Left ventricle myocardium inferior (tissue), 1 donor: Measurements from ENCODE around the gene SMG6. TPM values are rescaled to one million over a fixed set of nuclear protein-coding genes. Genes with fewer than 3 reads are reported as not detected.
"Not testable (repeated sequence)": the region's sequence is repeated elsewhere in the genome, so short reads cannot be mapped to it uniquely, and the experiment has no call there.

Experiments
- DNase-seq: peaks from one replicate; pipeline ENCODE4 v3.0.0-alpha.2; 2020
- H3K27ac ChIP-seq: fragments of 200-600 bp; replicated peaks from 2 replicates; pipeline ENCODE4 v1.8.0; 2021
- H3K27me3 ChIP-seq: fragments of 200-600 bp; 2 replicates; pipeline ENCODE4 v1.8.0; 2021; ENCODE audit warnings: low read depth
- H3K36me3 ChIP-seq: fragments of 200-600 bp; 2 replicates; pipeline ENCODE4 v1.8.0; 2021
- H3K4me1 ChIP-seq: fragments of 200-600 bp; 2 replicates; pipeline ENCODE4 v1.8.0; 2021
- H3K4me3 ChIP-seq: fragments of 200-600 bp; 2 replicates; pipeline ENCODE4 v1.8.0; 2021; ENCODE audit warnings: mild to moderate bottlenecking, moderate library complexity
- H3K9me3 ChIP-seq: fragments of 200-600 bp; replicated peaks from 2 replicates; pipeline ENCODE4 v1.8.0; 2021
- intact Hi-C: fragments of 100-400 bp; cut with micrococcal nuclease; formaldehyde crosslinking; loops from one replicate; pipeline ENCODE4 v1.11.0; 2022
- total RNA-seq: library from RNA; stranded (reverse); fragmentation: NEBNext Ultra II Directional; extraction: Animal tissue kit (Norgen Biotek cat#: 25700); gene quantifications from one replicate; pipeline ENCODE4 v1.2.1, GENCODE V29; 2021
- TF ChIP-seq, protein P1 (sequence below): fragments of 200-600 bp; IDR thresholded peaks from 2 replicates; pipeline ENCODE4 v1.8.0; 2021; ENCODE audit warnings: antibody characterized with exemption, mild to moderate bottlenecking, borderline replicate concordance
- donor health status: DM: no; HTN: yes; CAD: no; lungs with severe emphysema.

The SMG6 gene
- total RNA-seq, 1 donor from 2014 or later: 22.1 TPM

DNA sequence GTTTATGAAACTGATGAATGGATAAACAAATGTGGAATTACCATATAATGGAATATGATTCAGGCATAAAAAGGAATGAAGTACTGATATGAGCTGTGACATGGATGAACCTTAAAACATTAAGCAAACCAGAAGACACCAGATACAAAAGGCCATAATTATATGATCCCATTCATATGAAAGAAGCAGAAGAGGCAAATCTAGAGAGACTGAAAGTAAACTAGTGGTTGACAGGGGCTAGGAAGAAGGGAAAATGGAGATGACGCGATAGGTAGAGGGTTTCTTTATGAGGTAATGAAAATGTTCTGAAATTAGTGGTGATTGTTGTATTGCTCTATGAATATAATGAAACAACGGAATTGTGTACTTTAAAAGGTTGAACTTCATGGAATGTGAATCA, 160.3 kb downstream of the SMG6 start:
- Histone ChIP-seq H3K9me3 (no peaks in the 10 kb centered on the region), H3K27me3 (no peaks in the 10 kb centered on the region), H3K36me3 (peaks cover 5% of the 10 kb centered on the region), H3K27ac (no peak overlapping the region), H3K4me1 (peaks cover 17% of the 10 kb centered on the region), H3K4me3 (no peak overlapping the region)
- TF ChIP-seq, protein P1, sequence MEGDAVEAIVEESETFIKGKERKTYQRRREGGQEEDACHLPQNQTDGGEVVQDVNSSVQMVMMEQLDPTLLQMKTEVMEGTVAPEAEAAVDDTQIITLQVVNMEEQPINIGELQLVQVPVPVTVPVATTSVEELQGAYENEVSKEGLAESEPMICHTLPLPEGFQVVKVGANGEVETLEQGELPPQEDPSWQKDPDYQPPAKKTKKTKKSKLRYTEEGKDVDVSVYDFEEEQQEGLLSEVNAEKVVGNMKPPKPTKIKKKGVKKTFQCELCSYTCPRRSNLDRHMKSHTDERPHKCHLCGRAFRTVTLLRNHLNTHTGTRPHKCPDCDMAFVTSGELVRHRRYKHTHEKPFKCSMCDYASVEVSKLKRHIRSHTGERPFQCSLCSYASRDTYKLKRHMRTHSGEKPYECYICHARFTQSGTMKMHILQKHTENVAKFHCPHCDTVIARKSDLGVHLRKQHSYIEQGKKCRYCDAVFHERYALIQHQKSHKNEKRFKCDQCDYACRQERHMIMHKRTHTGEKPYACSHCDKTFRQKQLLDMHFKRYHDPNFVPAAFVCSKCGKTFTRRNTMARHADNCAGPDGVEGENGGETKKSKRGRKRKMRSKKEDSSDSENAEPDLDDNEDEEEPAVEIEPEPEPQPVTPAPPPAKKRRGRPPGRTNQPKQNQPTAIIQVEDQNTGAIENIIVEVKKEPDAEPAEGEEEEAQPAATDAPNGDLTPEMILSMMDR: no peak
- DNase-seq: no peak
- intact Hi-C loops: no loop called here

DNA sequence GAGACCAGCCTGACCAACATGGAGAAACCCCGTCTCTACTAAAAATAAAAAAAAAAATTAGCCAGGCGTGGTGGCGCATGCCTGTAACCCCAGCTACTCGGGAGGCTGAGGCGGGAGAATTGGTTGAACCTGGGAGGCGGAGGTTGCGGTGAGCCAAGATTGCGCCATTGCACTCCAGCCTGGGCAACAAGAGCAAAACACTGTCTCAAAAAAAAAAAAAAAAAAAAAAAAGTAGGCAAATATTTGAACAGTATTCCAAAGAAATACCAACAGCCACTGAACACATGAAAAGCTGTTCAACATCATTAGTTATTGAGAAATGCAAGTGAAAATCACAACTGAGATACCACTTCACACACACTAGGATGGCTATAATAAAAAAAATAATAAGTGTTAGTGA, 160.9 kb downstream of the SMG6 start:
- H3K36me3 ChIP-seq, H3K9me3 ChIP-seq, DNase-seq, intact Hi-C loops, H3K4me3 ChIP-seq, H3K27ac ChIP-seq, H3K27me3 ChIP-seq: not testable (repeated sequence)
- peaks cover 24% of the 10 kb centered on the region for H3K4me1 ChIP-seq

DNA sequence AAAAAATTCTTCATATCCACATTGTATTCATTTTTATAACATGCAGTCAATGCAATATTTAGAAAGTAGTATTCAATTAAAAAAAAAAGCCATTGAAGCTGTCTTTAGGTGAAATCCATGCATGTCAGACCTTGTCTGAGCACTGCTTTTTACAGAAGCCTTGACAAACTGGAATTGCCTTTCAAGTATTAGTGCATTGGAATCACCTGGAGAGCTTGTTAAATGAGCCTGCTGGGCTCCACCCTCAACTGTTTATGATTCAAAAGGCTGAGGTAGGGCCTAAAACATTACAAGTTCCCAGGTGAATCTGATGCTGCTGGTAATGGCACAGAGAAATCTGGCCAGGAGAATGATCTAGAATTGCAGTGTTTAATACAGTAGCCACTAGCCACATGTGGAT, 162.9 kb downstream of the SMG6 start:
- intact Hi-C loops: no loop called here
- Histone ChIP-seq H3K4me1 (peaks cover 21% of the 10 kb centered on the region), H3K9me3 (no peaks in the 10 kb centered on the region), H3K27me3 (no peaks in the 10 kb centered on the region), H3K36me3 (no peaks in the 10 kb centered on the region), H3K27ac (no peak overlapping the region), H3K4me3 (no peak overlapping the region)
- TF ChIP-seq, protein P1: no peak
- DNase-seq: no peak

DNA sequence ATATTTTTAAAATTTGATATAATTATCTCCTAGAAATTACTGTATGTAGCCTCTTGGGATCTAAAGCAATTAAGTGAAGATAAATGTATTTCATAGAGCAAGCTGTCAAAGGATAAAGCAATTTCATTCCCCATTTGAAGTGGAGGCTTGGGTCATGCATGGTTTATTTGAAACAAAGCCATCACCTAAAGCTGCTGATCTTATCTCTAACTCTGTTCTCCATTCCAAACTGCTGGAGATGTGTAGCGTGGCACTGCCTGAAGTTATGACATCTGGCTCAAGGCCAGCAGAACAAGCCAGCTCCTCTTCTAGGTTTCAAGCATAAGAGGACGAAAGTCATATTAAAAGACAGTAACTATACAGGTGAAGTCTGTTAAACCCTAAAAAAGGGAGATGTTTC, 164.8 kb downstream of the SMG6 start:
- H3K9me3 ChIP-seq: no peaks in the 10 kb centered on the region
- no peaks in the 10 kb centered on the region for H3K27me3 ChIP-seq
- H3K36me3 ChIP-seq: no peaks in the 10 kb centered on the region
- TF ChIP-seq, protein P1: no peak
- H3K27ac ChIP-seq: peak overlapping the region; percentile 51
- DNase-seq: no peak
- H3K4me3 ChIP-seq: no peak overlapping the region
- intact Hi-C loops: no loop called here
- peaks cover 21% of the 10 kb centered on the region for H3K4me1 ChIP-seq

DNA sequence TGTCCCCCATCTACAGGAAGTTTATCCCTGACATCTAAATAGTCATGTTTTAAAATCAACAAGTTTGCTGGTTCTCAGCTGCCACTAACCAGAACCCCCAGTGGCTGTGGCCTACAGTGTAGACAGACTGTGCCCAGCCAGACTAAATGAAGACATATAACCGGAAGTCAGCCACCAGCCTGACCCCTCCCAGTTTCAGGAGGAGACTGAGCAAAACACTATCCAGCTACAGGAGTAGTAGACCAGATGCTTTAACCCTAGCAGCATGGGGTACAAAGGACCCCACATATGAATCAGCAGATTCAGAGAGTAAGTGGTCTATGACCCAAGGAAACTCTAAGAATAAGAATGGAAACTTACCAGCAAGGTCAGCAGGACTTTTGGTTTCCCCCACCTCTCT, 165.3 kb downstream of the SMG6 start:
- H3K36me3 ChIP-seq: no peaks in the 10 kb centered on the region
- H3K4me3 ChIP-seq: no peak overlapping the region
- H3K27me3 ChIP-seq: no peaks in the 10 kb centered on the region
- intact Hi-C loops: no loop called here
- H3K4me1 ChIP-seq: peaks cover 21% of the 10 kb centered on the region
- TF ChIP-seq, protein P1: no peak
- no peak for DNase-seq
- H3K9me3 ChIP-seq: no peaks in the 10 kb centered on the region
- H3K27ac ChIP-seq: peak overlapping the region; percentile 51

DNA sequence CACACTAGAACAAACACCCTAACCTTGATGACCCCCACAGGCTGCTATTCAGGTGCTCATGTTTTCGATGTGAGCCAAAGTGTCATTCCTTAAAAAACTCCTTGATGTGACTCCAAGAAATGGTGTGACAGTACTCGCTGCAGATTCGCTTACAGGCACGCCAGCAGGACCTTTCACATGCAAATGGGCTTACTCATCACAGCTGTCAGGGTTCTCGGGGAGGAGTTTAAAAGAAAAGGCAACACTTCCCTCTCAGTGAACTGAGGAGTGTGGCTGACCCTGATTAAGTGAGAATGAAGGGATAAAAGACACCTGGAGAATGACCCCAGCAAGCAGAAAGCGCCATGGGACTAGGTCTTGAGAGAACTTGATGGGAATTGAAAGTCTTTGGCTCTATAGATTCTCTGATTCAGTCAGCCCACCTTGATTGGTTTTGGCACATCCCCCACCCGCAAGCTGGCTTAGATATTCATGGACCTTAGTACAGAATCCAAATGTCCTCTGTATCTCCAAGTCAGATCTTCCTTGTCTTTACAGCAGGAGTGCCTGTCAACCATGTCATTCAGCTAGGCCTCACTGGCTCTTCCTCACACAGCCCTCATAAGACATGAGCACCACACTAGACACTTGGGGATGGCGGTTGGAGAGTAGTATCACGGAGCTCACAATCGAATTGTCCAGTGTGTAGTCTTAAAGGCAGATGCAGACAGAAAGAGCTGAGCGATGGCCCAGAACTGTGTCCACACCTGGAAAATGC, 166.1 kb downstream of the SMG6 start:
- intact Hi-C loops: no loop called here
- no peaks in the 10 kb centered on the region for H3K9me3 ChIP-seq

More for the DNA sequence above, 166.1 kb downstream of the SMG6 start:
- no peak overlapping the region for H3K27ac ChIP-seq
- H3K4me3 ChIP-seq: no peak overlapping the region
- no peaks in the 10 kb centered on the region for H3K27me3 ChIP-seq
- DNase-seq: no peak
- no peaks in the 10 kb centered on the region for H3K36me3 ChIP-seq
- TF ChIP-seq, protein P1: no peak
- H3K4me1 ChIP-seq: peaks cover 21% of the 10 kb centered on the region
